Breast epithelium (tissue), 4 donors: Measurements from ENCODE around the gene MAU2. TPM values are rescaled to one million over a fixed set of nuclear protein-coding genes. Genes with fewer than 3 reads are reported as not detected.
A peak's percentile ranks its signal among the peaks of the same experiment; 100 is the strongest.
"Not testable (repeated sequence)": the region's sequence is repeated elsewhere in the genome, so short reads cannot be mapped to it uniquely, and the experiment has no call there.

Experiments used
- DNase-seq, 2 donors: peaks; one replicate each; pipeline ENCODE4 v3.0.0-alpha.2; 2019; ENCODE audit warnings: low spot score in 2 of 2
- H3K27ac ChIP-seq, 2 donors: fragments of 200-600 bp; sonication (generic) in 1 of 2; one replicate each; pipeline ENCODE4 v1.5.1; 2016 to 2019; ENCODE audit warnings: mild to moderate bottlenecking in 1 of 2
- H3K27me3 ChIP-seq, 2 donors: fragments of 200-600 bp; sonication (generic) in 1 of 2; one replicate each; pipeline versions ENCODE4 v1.5.1 to v1.6.0; 2017 to 2019; ENCODE audit warnings: control low read depth in 1 of 2, mild to moderate bottlenecking in 1 of 2
- H3K36me3 ChIP-seq: fragments of 200-600 bp; one replicate; pipeline ENCODE4 v1.5.1; 2019
- H3K4me1 ChIP-seq, 2 donors: fragments of 200-600 bp; sonication (generic); one replicate each; pipeline ENCODE4 v1.5.1; 2016 to 2019; ENCODE audit warnings: control low read depth in 1 of 2
- H3K4me3 ChIP-seq, 3 donors: fragments of 200-600 bp; sonication (generic); 1 replicate in 2 of 3; 2 replicates in 1 of 3; pipeline ENCODE4 v1.5.1; 2016 to 2019; ENCODE audit warnings: mild to moderate bottlenecking in 3 of 3, moderate library complexity in 2 of 3
- H3K9me3 ChIP-seq, 2 donors: fragments of 200-600 bp; sonication (generic) in 1 of 2; one replicate each; pipeline ENCODE4 v1.5.1; 2016 to 2019; ENCODE audit warnings: control low read depth in 1 of 2
- POLR2A ChIP-seq: fragments of 450-650 bp; IDR thresholded peaks from one replicate; pipeline ENCODE4 v1.6.1; 2016; ENCODE audit warnings: antibody characterized with exemption, mild to moderate bottlenecking, moderate library complexity
- POLR2AphosphoS5 ChIP-seq, 3 donors: sonication (generic); formaldehyde crosslinking; IDR thresholded peaks; one replicate each; pipeline ENCODE4 v1.6.1; 2017; ENCODE audit warnings: antibody characterized with exemption in 3 of 3
- intact Hi-C: fragments of 100-400 bp; cut with DNase I; formaldehyde crosslinking; loops from one replicate; pipeline ENCODE4 v1.15.1; 2023; ENCODE audit warnings: low total_unique reads
- total RNA-seq, 3 donors: library from RNA; depleted of rRNA; stranded (reverse); fragments of >200 nt; gene quantifications; one replicate each; pipeline ENCODE4 v1.1.0, GENCODE V29; 2016
- TF ChIP-seq, protein P1 (sequence below), 3 donors: fragments of 450-650 bp; IDR thresholded peaks; one replicate each; pipeline ENCODE4 v1.5.1; 2016 to 2017; ENCODE audit warnings: antibody characterized with exemption in 3 of 3, mild to moderate bottlenecking in 3 of 3, moderate library complexity in 3 of 3

The MAU2 gene
- total RNA-seq, 3 donors from 2014 or later = 33.4 to 59.4 (median 53.1) TPM

DNA sequence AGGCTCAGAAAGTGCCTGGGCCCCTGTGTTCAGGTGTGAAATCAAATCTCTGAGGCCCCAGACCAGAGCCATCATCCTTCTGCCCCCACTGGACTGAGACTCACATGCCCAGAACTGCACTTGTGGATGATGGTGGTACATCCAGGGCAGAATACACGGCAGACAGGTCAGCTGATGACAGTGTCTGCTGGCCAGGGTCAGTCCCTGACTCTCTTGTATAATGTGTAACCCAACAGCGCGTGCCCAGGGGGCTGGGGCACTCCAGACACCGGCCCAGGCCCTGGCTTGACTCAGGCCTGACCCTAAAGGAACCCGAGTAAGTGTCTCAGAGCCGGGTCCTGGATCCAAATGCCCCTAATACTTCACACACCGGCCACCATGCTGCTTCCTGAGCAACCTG lies 47.5 kb downstream of the MAU2 start:
- H3K27ac ChIP-seq = no peak overlapping the region
- no peak for TF ChIP-seq POLR2AphosphoS5 (IDR thresholded peaks at IDR 0.05)
- no peak for TF ChIP-seq POLR2A
- TF ChIP-seq, protein P1, sequence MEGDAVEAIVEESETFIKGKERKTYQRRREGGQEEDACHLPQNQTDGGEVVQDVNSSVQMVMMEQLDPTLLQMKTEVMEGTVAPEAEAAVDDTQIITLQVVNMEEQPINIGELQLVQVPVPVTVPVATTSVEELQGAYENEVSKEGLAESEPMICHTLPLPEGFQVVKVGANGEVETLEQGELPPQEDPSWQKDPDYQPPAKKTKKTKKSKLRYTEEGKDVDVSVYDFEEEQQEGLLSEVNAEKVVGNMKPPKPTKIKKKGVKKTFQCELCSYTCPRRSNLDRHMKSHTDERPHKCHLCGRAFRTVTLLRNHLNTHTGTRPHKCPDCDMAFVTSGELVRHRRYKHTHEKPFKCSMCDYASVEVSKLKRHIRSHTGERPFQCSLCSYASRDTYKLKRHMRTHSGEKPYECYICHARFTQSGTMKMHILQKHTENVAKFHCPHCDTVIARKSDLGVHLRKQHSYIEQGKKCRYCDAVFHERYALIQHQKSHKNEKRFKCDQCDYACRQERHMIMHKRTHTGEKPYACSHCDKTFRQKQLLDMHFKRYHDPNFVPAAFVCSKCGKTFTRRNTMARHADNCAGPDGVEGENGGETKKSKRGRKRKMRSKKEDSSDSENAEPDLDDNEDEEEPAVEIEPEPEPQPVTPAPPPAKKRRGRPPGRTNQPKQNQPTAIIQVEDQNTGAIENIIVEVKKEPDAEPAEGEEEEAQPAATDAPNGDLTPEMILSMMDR (IDR thresholded peaks at IDR 0.05) = no peak
- no peaks in the 10 kb centered on the region for H3K9me3 ChIP-seq
- H3K27me3 ChIP-seq = no peaks in the 10 kb centered on the region
- intact Hi-C loops = loop anchor here (10.0 kb wide), 1 partner anchor 127 kb away; no protein-coding TSS in a partner anchor
- DNase-seq = no peak
- H3K4me1 ChIP-seq = no peaks in the 10 kb centered on the region
- H3K4me3 ChIP-seq = no peak overlapping the region
- no peaks in the 10 kb centered on the region for H3K36me3 ChIP-seq

DNA sequence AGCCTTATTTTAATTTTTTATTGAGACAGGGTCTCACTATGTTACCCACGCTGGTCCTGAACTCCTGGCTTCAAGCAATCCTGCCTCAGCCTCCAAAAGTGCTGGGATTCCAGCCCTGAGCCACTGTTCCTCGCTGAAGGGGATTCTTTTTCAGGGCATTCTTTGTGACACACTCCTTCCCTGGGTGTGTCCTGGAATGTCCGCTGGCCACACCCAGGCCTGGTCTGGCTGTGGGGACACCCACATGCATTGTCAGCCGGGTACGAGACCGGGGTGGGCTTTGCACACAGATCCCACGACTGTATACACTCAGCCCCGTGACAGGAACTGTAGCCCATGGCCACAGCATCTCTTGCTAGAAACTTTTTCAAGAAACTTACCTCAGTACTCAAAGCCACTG lies 50.4 kb downstream of the MAU2 start:
- H3K36me3 ChIP-seq = no peaks in the 10 kb centered on the region
- H3K4me1 ChIP-seq = no peaks in the 10 kb centered on the region
- H3K4me3 ChIP-seq = no peak overlapping the region
- DNase-seq = no peak
- H3K27ac ChIP-seq = no peak overlapping the region
- intact Hi-C loops = no loop called here
- no peaks in the 10 kb centered on the region for H3K9me3 ChIP-seq
- no peaks in the 10 kb centered on the region for H3K27me3 ChIP-seq
- TF ChIP-seq POLR2AphosphoS5 (IDR thresholded peaks at IDR 0.05) = no peak
- TF ChIP-seq POLR2A = no peak
- TF ChIP-seq, protein P1 (IDR thresholded peaks at IDR 0.05) = no peak

DNA sequence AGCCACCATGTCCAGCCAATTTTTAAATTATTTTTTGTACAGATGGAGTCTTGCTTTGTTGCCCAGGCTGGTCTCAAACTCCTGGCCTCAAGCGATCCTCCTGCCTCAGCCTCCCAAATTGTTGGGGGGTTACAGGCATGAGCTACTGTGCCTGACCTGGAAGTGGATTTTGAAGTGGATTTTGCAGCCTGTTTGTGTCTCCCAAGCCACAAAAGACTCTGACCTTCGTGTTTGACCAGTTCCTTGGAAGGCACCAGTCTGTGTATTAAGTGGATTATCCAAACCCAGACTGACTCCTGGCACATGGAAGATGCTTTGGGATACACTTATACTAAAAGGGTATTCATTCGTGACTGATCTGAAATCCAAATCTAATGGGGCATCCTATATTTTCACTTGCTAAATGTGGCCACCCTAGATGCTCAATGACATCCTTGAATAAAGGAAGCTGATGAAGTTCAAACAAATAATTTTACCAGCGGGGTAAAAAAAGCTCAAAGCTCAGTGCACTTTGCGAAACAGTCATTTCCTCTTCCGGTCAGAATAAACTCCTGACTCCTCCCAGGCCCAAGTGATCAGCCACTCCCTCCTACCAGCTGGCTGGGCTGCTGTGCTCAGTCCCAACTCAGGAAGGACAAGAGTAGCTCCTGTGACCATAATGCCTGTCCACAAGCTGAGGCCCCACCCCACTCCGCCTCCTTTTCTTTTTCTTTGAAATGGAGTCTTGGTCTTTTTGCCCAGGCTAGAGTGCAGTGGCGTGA lies 52.2 kb downstream of the MAU2 start:
- TF ChIP-seq, protein P1 (IDR thresholded peaks at IDR 0.05) = no peak
- TF ChIP-seq POLR2A (no peak), POLR2AphosphoS5 (IDR thresholded peaks at IDR 0.05) (no peak)
- Histone ChIP-seq H3K36me3 (no peaks in the 10 kb centered on the region), H3K4me1 (no peaks in the 10 kb centered on the region), H3K27ac (peak overlapping the region; percentile 6 to 48), H3K4me3 (no peak overlapping the region), H3K9me3 (no peaks in the 10 kb centered on the region), H3K27me3 (no peaks in the 10 kb centered on the region)
- DNase-seq = no peak
- intact Hi-C loops = no loop called here

DNA sequence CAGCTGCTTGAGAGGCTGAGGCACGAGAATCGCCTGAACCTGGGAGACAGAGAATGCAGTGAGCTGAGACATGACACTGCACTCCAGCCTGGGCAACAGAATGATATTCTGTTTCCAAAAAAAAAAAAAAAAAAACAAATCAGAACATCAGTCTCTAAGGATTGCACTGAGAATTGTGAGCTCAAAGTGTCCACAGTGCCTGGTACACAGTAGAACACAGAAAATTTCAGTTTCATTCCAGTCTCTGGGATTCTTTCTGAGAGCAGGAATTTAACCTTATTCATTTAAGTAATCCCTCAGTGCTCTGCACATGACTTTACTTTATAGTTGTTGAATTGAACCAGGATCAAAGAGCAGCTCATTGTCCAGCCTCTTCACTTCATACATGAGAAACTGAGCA lies 58.9 kb downstream of the MAU2 start:
- Histone ChIP-seq H3K4me3 (no peak overlapping the region), H3K9me3 (no peaks in the 10 kb centered on the region), H3K36me3 (no peaks in the 10 kb centered on the region), H3K27ac (peak overlapping the region; percentile 16 to 67), H3K27me3 (no peaks in the 10 kb centered on the region), H3K4me1 (no peaks in the 10 kb centered on the region)
- TF ChIP-seq, protein P1 (IDR thresholded peaks at IDR 0.05) = no peak
- TF ChIP-seq POLR2AphosphoS5 (IDR thresholded peaks at IDR 0.05) (no peak), POLR2A (no peak)
- intact Hi-C loops = no loop called here
- DNase-seq = no peak

DNA sequence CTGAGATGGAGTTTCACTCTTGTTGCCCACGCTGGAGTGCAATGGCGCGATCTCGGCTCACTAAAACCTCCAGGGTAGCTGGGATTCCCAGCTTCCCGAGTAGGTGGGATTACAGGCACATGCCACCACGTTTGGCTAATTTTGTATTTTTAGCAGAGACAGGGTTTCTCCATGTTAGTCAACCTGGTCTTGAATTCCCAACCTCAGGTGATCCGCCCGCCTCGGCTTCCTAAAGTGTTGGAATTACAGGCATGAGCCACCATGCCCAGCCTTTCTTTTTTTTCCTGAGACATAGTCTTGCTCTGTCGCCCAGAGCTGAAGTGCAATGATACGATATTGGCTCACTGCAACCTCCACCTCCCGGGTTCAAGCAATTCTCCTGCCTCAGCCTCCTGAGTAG lies 59.7 kb downstream of the MAU2 start:
- DNase-seq, H3K4me1 ChIP-seq, H3K36me3 ChIP-seq, H3K27me3 ChIP-seq, intact Hi-C loops, H3K9me3 ChIP-seq, H3K4me3 ChIP-seq: not testable (repeated sequence)
- peak overlapping the region; percentile 67 to 77 for H3K27ac ChIP-seq
